Adrenal gland (tissue), 5 donors: Measurements from ENCODE around the gene IRF4.

Experiments used
- POLR2A ChIP-seq, 2 donors: fragments of 450-650 bp; IDR thresholded peaks; one replicate each; pipeline ENCODE4 v1.6.1; 2017; ENCODE audit warnings: antibody characterized with exemption in 2 of 2, mild to moderate bottlenecking in 2 of 2, moderate library complexity in 1 of 2
- TF ChIP-seq, protein P1 (sequence below), 6 experiments: fragments of 450-650 bp in 4 of 6; fragments of 200-600 bp in 2 of 6; sonication (generic) in 1 of 6; IDR thresholded peaks; 1 replicate in 5 of 6; 2 replicates in 1 of 6; pipeline versions ENCODE4 v1.5.1 to v1.8.0; 2016 to 2021; ENCODE audit warnings: antibody characterized with exemption in 6 of 6, mild to moderate bottlenecking in 2 of 6, moderate library complexity in 1 of 6
- donor health status: DM: no; HTN: no; CAD: no.

DNA sequence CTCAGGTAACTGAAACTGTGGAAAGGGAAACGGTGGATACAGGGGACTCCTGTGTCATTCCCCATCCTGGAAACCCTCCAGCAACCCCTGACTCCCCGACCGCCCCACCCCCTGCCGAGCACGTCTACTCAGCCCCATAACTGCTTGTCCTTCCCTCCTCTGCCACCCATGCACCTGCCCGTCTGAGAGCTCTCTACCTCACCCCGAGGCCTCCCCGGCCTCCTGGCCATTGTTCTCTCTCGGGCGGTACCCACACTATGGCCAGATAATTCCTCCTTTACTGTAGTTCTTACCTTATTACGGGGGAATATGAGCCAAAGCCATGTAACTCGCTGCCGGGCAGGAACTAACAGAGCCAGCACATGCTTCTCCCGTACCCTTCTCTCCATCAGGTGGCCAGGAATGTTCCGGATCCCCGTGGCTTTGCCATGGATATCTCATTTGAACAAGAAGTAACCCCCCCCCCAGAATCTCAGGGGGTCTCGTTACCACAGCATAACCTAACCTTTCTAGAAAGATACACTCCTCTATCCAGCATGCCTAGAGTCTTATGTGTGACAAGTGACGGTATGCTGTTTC lies 4.8 kb upstream of the IRF4 start:
- TF ChIP-seq, protein P1, sequence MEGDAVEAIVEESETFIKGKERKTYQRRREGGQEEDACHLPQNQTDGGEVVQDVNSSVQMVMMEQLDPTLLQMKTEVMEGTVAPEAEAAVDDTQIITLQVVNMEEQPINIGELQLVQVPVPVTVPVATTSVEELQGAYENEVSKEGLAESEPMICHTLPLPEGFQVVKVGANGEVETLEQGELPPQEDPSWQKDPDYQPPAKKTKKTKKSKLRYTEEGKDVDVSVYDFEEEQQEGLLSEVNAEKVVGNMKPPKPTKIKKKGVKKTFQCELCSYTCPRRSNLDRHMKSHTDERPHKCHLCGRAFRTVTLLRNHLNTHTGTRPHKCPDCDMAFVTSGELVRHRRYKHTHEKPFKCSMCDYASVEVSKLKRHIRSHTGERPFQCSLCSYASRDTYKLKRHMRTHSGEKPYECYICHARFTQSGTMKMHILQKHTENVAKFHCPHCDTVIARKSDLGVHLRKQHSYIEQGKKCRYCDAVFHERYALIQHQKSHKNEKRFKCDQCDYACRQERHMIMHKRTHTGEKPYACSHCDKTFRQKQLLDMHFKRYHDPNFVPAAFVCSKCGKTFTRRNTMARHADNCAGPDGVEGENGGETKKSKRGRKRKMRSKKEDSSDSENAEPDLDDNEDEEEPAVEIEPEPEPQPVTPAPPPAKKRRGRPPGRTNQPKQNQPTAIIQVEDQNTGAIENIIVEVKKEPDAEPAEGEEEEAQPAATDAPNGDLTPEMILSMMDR (IDR thresholded peaks at IDR 0.05), result no peak
- no peak for TF ChIP-seq POLR2A (IDR thresholded peaks at IDR 0.05)
